NT2/D1 (cell line): ENCODE data around the gene ACSL4.

Experiments used
- YY1 ChIP-seq: IDR thresholded peaks from 2 replicates; pipeline ENCODE4 v1.6.1; 2011; ENCODE audit not compliant: insufficient read length, insufficient read depth
- ZNF274 ChIP-seq: IDR thresholded peaks from 2 replicates; pipeline ENCODE4 v1.6.1; 2011; ENCODE audit warnings: mild to moderate bottlenecking, low read depth, low read length

DNA sequence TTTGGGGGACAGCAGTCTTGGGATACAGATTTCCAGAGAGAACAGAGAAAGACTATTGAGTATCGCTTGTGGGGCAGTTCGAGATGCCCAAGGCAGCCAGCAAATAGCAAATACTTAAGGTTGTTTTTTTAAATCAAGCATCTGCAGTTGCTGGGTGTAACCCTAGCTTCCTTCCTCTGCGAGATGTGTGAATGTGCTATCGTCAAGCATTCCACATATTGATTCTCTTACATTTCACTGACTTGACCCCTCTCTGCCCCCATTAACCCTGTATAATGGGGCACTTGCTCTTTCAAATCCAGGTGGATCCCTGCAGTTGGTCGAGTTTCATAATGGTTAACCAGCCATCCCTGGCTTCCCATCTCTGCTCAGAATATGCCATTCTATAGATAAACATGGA is 131.6 kb downstream of the ACSL4 start:
- TF ChIP-seq YY1 = no peak
- no peak for TF ChIP-seq ZNF274
